Endothelial cell of umbilical vein (primary cell): ENCODE measurements around the gene ANKRD33.

Experiments
- CTCF ChIP-seq, 2 donors: IDR thresholded peaks; 1 replicate in 1 of 2; 2 replicates in 1 of 2; pipeline ENCODE4 v1.5.1; 2011; ENCODE audit warnings: low read length in 2 of 2, mild to moderate bottlenecking in 2 of 2, moderate library complexity in 2 of 2, control low read depth in 1 of 2, inconsistent platforms in 1 of 2, low read depth in 1 of 2; ENCODE audit not compliant: insufficient read depth in 1 of 2; ENCODE audit errors: extremely low read depth in 1 of 2
- EZH2 ChIP-seq: IDR thresholded peaks from 2 replicates; pipeline ENCODE4 v1.6.1; 2012; ENCODE audit warnings: borderline replicate concordance, low read depth, mild to moderate bottlenecking, moderate library complexity, low read length, inconsistent platforms; ENCODE audit not compliant: severe bottlenecking
- FOS ChIP-seq: IDR thresholded peaks from 2 replicates; pipeline ENCODE4 v1.6.1; 2011; ENCODE audit warnings: mild to moderate bottlenecking, low read length, moderate library complexity, borderline replicate concordance; ENCODE audit not compliant: insufficient read depth
- MAX ChIP-seq: IDR thresholded peaks from 2 replicates; pipeline ENCODE4 v1.6.1; 2011; ENCODE audit not compliant: insufficient read depth, insufficient read length
- POLR2A ChIP-seq: IDR thresholded peaks from 2 replicates; pipeline ENCODE4 v1.6.1; 2012; ENCODE audit warnings: low read depth, mild to moderate bottlenecking, control low read depth, low read length
- POLR2AphosphoS5 ChIP-seq: IDR thresholded peaks from 2 replicates; pipeline ENCODE4 v1.6.1; 2012; ENCODE audit warnings: low read depth, mild to moderate bottlenecking, control low read depth, low read length, moderate library complexity; ENCODE audit not compliant: insufficient read depth

GRCh38 chr12:51901881-51902280, 14.0 kb downstream of the ANKRD33 start:
- TF ChIP-seq POLR2AphosphoS5 (no peak), POLR2A (no peak), CTCF (IDR thresholded peaks at IDR 0.05; ENCODE audit: extremely low read depth in 1 of 2, insufficient read depth in 1 of 2, low read depth in 1 of 2, low read length in 2 of 2) (no peak), MAX (no peak), EZH2 (no peak), FOS (no peak)
